Measurements from ENCODE around the gene S100A6. TPM values are rescaled to one million over a fixed set of nuclear protein-coding genes. Genes with fewer than 3 reads are reported as not detected.
A peak's percentile ranks its signal among the peaks of the same experiment; 100 is the strongest.

Gene S100A6
- polyA plus RNA-seq, 2 of the 4 experiments (the other 2 are of a cell fraction) = 898 to 3,552 TPM

DNA sequence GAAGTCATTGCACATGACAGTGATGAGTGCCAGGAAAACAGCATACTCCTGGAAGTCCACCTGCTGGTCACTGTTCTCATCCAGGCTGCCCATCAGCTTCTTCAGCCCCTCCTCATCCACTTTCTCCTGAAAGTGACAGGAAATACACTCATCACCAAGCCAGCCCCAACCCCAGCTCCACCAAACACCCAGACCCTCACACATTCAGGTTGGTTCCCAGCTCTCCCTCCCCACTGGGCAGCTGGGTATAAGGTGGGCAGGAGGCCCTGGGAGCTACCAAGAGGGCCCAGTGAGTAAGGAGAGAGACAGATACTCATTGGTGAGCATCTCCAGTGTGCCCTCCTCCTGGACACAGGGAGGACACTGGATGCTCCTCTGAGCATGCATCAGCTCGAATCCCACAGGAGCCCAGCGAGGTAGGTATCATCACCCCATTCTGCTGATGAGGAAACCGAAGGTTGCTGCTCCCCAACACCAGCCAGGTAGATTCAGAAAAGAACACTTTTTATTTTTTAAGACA, 25.7 kb upstream of the S100A6 start:
- TF ChIP-seq CTCF (IDR thresholded peaks at IDR 0.05) = no peak
- no peak for TF ChIP-seq ZNF302 (CRISPR knock-in tag; IDR thresholded peaks at IDR 0.05)
- no peak for TF ChIP-seq KDM5A (IDR thresholded peaks at IDR 0.05)
- TF ChIP-seq CBX8 (IDR thresholded peaks at IDR 0.05) = no peak
- no peak for TF ChIP-seq HMGXB4 (CRISPR knock-in tag; IDR thresholded peaks at IDR 0.05; ENCODE audit: borderline replicate concordance)
- TF ChIP-seq HEYL (CRISPR knock-in tag; IDR thresholded peaks at IDR 0.05) = no peak
- no peak for TF ChIP-seq CHD2 (IDR thresholded peaks at IDR 0.05; ENCODE audit: low read length, partially characterized antibody)
- no peak for TF ChIP-seq HDAC2 (IDR thresholded peaks at IDR 0.05)
- no peak for TF ChIP-seq RAD21 (conservative IDR thresholded peaks at IDR 0.05 in 1 of 2, IDR thresholded peaks at IDR 0.05 in 1 of 2)
- TF ChIP-seq, protein P1, sequence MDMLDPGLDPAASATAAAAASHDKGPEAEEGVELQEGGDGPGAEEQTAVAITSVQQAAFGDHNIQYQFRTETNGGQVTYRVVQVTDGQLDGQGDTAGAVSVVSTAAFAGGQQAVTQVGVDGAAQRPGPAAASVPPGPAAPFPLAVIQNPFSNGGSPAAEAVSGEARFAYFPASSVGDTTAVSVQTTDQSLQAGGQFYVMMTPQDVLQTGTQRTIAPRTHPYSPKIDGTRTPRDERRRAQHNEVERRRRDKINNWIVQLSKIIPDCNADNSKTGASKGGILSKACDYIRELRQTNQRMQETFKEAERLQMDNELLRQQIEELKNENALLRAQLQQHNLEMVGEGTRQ (IDR thresholded peaks at IDR 0.05) = no peak
- POLR2A ChIA-PET = interaction anchor here (1.6 kb wide), 1 partner anchor 16 kb away, joined by 5 read pairs; the partner anchor contains the start of gene S100A4
- no peak overlapping the region for H3K4me2 ChIP-seq
- 0 out of 3 replicates have a peak, but pooled peaks cover 4% of the 10 kb centered on the region for H3K9me3 ChIP-seq
- no peak overlapping the region for H3K4me3 ChIP-seq
- peak overlapping the region; percentile 26 to 40; a peak in 4 of 6 replicates for H3K27ac ChIP-seq
- peaks cover 37% of the 10 kb centered on the region for H3K4me1 ChIP-seq
- DNase-seq (ENCODE audit: low read depth in 1 of 2, low spot score in 1 of 2) (no peak), FAIRE-seq (no peak), ATAC-seq (no peak)
- WGBS (ENCODE audit: missing lambda C conversion rate) = 93% methylated on average over 3 of the region's 3 CpGs
- CTCF ChIA-PET = interaction anchor here (0.6 to 8.3 kb wide), 9 partner anchors 11 to 385 kb away, joined by 3 to 141 read pairs (median 4); partner anchors contain the start of genes DENND4B, S100A13, S100A3 and S100A4

DNA sequence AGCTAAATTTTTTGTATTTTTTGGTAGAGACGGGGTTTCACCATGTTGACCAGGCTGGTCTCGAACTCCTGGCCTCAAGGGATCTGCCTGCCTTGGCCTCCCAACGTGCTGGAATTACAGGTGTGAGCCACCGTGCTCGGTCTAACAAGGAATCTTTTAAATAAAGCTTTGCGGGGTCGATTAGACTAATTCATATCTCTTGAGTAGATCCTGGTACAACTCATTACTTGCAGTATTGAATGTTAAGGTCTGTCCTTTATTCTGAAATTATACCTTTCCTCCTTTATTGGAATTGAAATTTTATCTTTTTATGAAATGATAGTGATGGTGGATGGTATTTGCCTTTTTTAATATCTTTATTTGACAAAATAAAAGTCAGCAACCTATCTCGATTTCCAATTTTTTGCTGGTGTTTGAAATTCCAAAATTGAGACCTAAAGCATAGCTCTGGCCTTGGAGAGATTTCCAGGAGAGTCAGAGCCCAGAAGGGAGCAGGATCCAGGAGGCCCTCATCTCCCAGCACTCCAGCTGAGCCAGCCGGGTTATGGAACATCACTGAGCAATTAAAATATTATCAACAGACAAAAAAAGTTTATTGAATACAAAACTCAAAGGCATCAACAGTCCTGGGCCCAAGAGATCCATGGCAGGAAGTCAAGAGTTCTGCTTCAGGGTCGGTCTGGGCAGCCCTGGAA, 25.1 kb upstream of the S100A6 start:
- no peak for ATAC-seq
- WGBS (ENCODE audit: missing lambda C conversion rate) = 77% methylated on average over 10 of the region's 10 CpGs
- FAIRE-seq = no peak
- CTCF ChIA-PET = interaction anchor here (0.9 to 8.3 kb wide), 7 partner anchors 11 to 209 kb away, joined by 3 to 141 read pairs (median 13); partner anchors contain the start of genes S100A13, S100A3, S100A4 and S100A5
- Histone ChIP-seq H3K4me2 (no peak overlapping the region), H3K4me1 (peaks cover 32% of the 10 kb centered on the region), H3K27ac (peak overlapping the region in 1 of 2 experiments; percentile 35; a peak in 1 of 6 replicates), H3K9me3 (0 out of 3 replicates have a peak, but pooled peaks cover 4% of the 10 kb centered on the region), H3K4me3 (no peak overlapping the region)
- POLR2A ChIA-PET = interaction anchor here (1.3 to 1.6 kb wide), 2 partner anchors 15 to 25 kb away, joined by 5 to 6 read pairs; partner anchors contain the start of genes S100A4 and S100A6
- no peak for DNase-seq (ENCODE audit: low read depth in 1 of 2, low spot score in 1 of 2)
- no peak for TF ChIP-seq BHLHE40 (IDR thresholded peaks at IDR 0.05; ENCODE audit: low read depth, low read length)
- TF ChIP-seq, protein P2, sequence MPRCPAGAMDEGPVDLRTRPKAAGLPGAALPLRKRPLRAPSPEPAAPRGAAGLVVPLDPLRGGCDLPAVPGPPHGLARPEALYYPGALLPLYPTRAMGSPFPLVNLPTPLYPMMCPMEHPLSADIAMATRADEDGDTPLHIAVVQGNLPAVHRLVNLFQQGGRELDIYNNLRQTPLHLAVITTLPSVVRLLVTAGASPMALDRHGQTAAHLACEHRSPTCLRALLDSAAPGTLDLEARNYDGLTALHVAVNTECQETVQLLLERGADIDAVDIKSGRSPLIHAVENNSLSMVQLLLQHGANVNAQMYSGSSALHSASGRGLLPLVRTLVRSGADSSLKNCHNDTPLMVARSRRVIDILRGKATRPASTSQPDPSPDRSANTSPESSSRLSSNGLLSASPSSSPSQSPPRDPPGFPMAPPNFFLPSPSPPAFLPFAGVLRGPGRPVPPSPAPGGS (IDR thresholded peaks at IDR 0.05) = no peak
- TF ChIP-seq MAFK (IDR thresholded peaks at IDR 0.05; ENCODE audit: partially characterized antibody) = no peak
- TF ChIP-seq NPAS2 (CRISPR knock-in tag; IDR thresholded peaks at IDR 0.05; ENCODE audit: borderline replicate concordance) = no peak
- TF ChIP-seq JUN (IDR thresholded peaks at IDR 0.05) = no peak
- TF ChIP-seq, protein P1 (IDR thresholded peaks at IDR 0.05) = no peak
- no peak for TF ChIP-seq CTCF (IDR thresholded peaks at IDR 0.05)

Data from A549 (cell line).